Liver (tissue), 9 donors: ENCODE measurements around the gene TMEM116. TPM values are rescaled to one million over a fixed set of nuclear protein-coding genes. Genes with fewer than 3 reads are reported as not detected.

Experiments used
- DNase-seq: peaks from one replicate; pipeline ENCODE4 v3.0.0-alpha.2; 2017; ENCODE audit warnings: low spot score
- H3K27ac ChIP-seq, 2 donors: one replicate each; pipeline ENCODE4 v1.7.0; 2013; ENCODE audit warnings: inconsistent platforms in 2 of 2, low read length in 2 of 2, control low read depth in 1 of 2, low read depth in 1 of 2, mild to moderate bottlenecking in 1 of 2
- H3K27me3 ChIP-seq, 4 donors: one replicate each; pipeline versions ENCODE4 v1.6.1 to v1.7.0; 2013; ENCODE audit warnings: low read length in 3 of 4, inconsistent platforms in 1 of 4, mild to moderate bottlenecking in 1 of 4, moderate library complexity in 1 of 4; ENCODE audit not compliant: control insufficient read depth in 4 of 4, insufficient read depth in 4 of 4
- H3K36me3 ChIP-seq, 4 donors: one replicate each; pipeline versions ENCODE4 v1.6.1 to v1.7.0; 2013; ENCODE audit warnings: low read length in 3 of 4, mild to moderate bottlenecking in 3 of 4, low read depth in 1 of 4, moderate library complexity in 1 of 4; ENCODE audit not compliant: control insufficient read depth in 4 of 4, insufficient read depth in 3 of 4
- H3K4me1 ChIP-seq, 4 donors: one replicate each; pipeline versions ENCODE4 v1.6.1 to v1.7.0; 2013; ENCODE audit warnings: low read length in 3 of 4, mild to moderate bottlenecking in 3 of 4, moderate library complexity in 1 of 4; ENCODE audit not compliant: control insufficient read depth in 4 of 4, insufficient read depth in 4 of 4
- H3K4me3 ChIP-seq, 3 donors: one replicate each; pipeline versions ENCODE4 v1.6.1 to v1.7.0; 2013; ENCODE audit warnings: low read length in 3 of 3, control low read depth in 1 of 3, low read depth in 1 of 3, mild to moderate bottlenecking in 1 of 3
- H3K9ac ChIP-seq, 2 donors: one replicate each; pipeline ENCODE4 v1.7.0; 2013; ENCODE audit warnings: low read length in 2 of 2, mild to moderate bottlenecking in 2 of 2, moderate library complexity in 2 of 2, control low read depth in 1 of 2, low read depth in 1 of 2
- H3K9me3 ChIP-seq, 4 donors: one replicate each; pipeline versions ENCODE4 v1.6.1 to v1.7.0; 2013; ENCODE audit warnings: low read length in 3 of 4; ENCODE audit not compliant: control insufficient read depth in 4 of 4
- ATF3 ChIP-seq: IDR thresholded peaks from 2 replicates; pipeline ENCODE4 v1.6.1; 2016; ENCODE audit warnings: antibody characterized with exemption
- EGR1 ChIP-seq, 2 donors: IDR thresholded peaks; 2 replicates each; pipeline ENCODE4 v1.6.1; 2016 to 2018; ENCODE audit warnings: antibody characterized with exemption in 2 of 2, low read depth in 2 of 2
- FOXA1 ChIP-seq: IDR thresholded peaks from 2 replicates; pipeline ENCODE4 v1.6.1; 2016; ENCODE audit warnings: antibody characterized with exemption
- FOXA2 ChIP-seq: IDR thresholded peaks from 2 replicates; pipeline ENCODE4 v1.6.1; 2016; ENCODE audit warnings: antibody characterized with exemption
- GABPA ChIP-seq, 2 donors: IDR thresholded peaks in 1 of 2; conservative IDR thresholded peaks in 1 of 2; 2 replicates each; pipeline ENCODE4 v1.6.1; 2016; ENCODE audit warnings: antibody characterized with exemption in 2 of 2, mild to moderate bottlenecking in 1 of 2, moderate library complexity in 1 of 2
- HNF4A ChIP-seq, 2 donors: conservative IDR thresholded peaks; 2 replicates each; pipeline ENCODE4 v1.6.1; 2016; ENCODE audit warnings: antibody characterized with exemption in 2 of 2, mild to moderate bottlenecking in 2 of 2
- HNF4G ChIP-seq: IDR thresholded peaks from 2 replicates; pipeline ENCODE4 v1.6.1; 2016; ENCODE audit warnings: antibody characterized with exemption
- JUND ChIP-seq, 2 donors: IDR thresholded peaks; 2 replicates each; pipeline ENCODE4 v1.6.1; 2016; ENCODE audit warnings: antibody characterized with exemption in 2 of 2
- MAX ChIP-seq: IDR thresholded peaks from 2 replicates; pipeline ENCODE4 v1.6.1; 2016; ENCODE audit warnings: antibody characterized with exemption
- NR2F2 ChIP-seq: IDR thresholded peaks from 2 replicates; pipeline ENCODE4 v1.6.1; 2016; ENCODE audit warnings: antibody characterized with exemption
- RAD21 ChIP-seq, 2 donors: IDR thresholded peaks; 2 replicates each; pipeline ENCODE4 v1.6.1; 2016; ENCODE audit warnings: antibody characterized with exemption in 2 of 2, mild to moderate bottlenecking in 2 of 2
- REST ChIP-seq: IDR thresholded peaks from 2 replicates; pipeline ENCODE4 v1.6.1; 2016; ENCODE audit warnings: antibody characterized with exemption, mild to moderate bottlenecking
- RXRA ChIP-seq, 2 donors: IDR thresholded peaks; 2 replicates each; pipeline ENCODE4 v1.6.1; 2017 to 2018; ENCODE audit warnings: antibody characterized with exemption in 2 of 2, mild to moderate bottlenecking in 1 of 2
- SP1 ChIP-seq: IDR thresholded peaks from 2 replicates; pipeline ENCODE4 v1.6.1; 2018; ENCODE audit warnings: antibody characterized with exemption, mild to moderate bottlenecking
- TAF1 ChIP-seq: conservative IDR thresholded peaks from 2 replicates; pipeline ENCODE4 v1.6.1; 2016; ENCODE audit warnings: antibody characterized with exemption, mild to moderate bottlenecking
- YY1 ChIP-seq: IDR thresholded peaks from 2 replicates; pipeline ENCODE4 v1.6.1; 2016; ENCODE audit warnings: antibody characterized with exemption, mild to moderate bottlenecking
- ZBTB33 ChIP-seq: IDR thresholded peaks from 2 replicates; pipeline ENCODE4 v1.6.1; 2016; ENCODE audit warnings: antibody characterized with exemption
- WGBS: extraction: QIAGEN DNeasy Blood & Tissue Kit; methylation state at CpG from one replicate; pipeline ENCODE4 v1.1.7; 2013; 5-methylcytosine and 5-hydroxymethylcytosine counted together
- polyA plus RNA-seq, 2 donors: library from polyadenylated mRNA; stranded (reverse) in 1 of 2; unstranded in 1 of 2; fragments of 200-250 nt in 1 of 2; fragments of >200 nt in 1 of 2; fragmentation: Nextera tagmentation in 1 of 2; extraction: Ambion mirVana in 1 of 2; gene quantifications; one replicate each; pipeline versions ENCODE4 v1.2.1 to v1.2.3, GENCODE V29; 2013 to 2015
- total RNA-seq, 2 donors: library from RNA; depleted of rRNA; stranded (reverse); fragments of >200 nt; gene quantifications; one replicate each; pipeline ENCODE4 v1.2.3, GENCODE V29; 2014
- TF ChIP-seq, protein P1 (sequence below): fragments of 150-350 bp; IDR thresholded peaks from 2 replicates; pipeline ENCODE4 v1.5.1; 2017; ENCODE audit warnings: improper control_type of control experiment, low read depth, low read length; ENCODE audit not compliant: missing input control
- donor health status: healthy.
- donor health status: healthy.
- donor health status: healthy.
- donor health status: healthy.
- donor health status: healthy.

The TMEM116 gene
- total RNA-seq (10 to 100 TPM in 1 of 2 donors, 1 to 10 TPM in 1; 6.9 to 11.6 TPM), polyA plus RNA-seq (1 to 10 TPM; 4.9 to 6.2 TPM)

GRCh38 chr12:112012775-112013600, at the start of gene TMEM116, which contains the start of gene ERP29:
Gene TMEM116 (minus strand): TSS chr12:112013165. CDS start chr12:112005270, 7,895 bp downstream.
Gene ERP29 (plus strand): TSS chr12:112013426. CDS start chr12:112013466, 40 bp downstream.
- DNase-seq = peak; percentile 100
- H3K4me1 ChIP-seq = peaks cover 9 to 32% (median 20%) of the 10 kb centered on the region in 4 donors
- H3K27me3 ChIP-seq = no peaks in the 10 kb centered on the region
- H3K4me3 ChIP-seq = peak within 1 kb of the TSS; percentile 67 to 96 (median 94)
- no peak for TF ChIP-seq FOXA1
- TF ChIP-seq SP1 = peak; percentile 67
- peak; percentile 34 for TF ChIP-seq RXRA (IDR thresholded peaks at IDR 0.05)
- TF ChIP-seq REST = no peak
- peak in 1 of 2 donors; percentile 30 for TF ChIP-seq HNF4A (conservative IDR thresholded peaks at IDR 0.05)
- TF ChIP-seq ATF3 = no peak
- TF ChIP-seq, protein P1, sequence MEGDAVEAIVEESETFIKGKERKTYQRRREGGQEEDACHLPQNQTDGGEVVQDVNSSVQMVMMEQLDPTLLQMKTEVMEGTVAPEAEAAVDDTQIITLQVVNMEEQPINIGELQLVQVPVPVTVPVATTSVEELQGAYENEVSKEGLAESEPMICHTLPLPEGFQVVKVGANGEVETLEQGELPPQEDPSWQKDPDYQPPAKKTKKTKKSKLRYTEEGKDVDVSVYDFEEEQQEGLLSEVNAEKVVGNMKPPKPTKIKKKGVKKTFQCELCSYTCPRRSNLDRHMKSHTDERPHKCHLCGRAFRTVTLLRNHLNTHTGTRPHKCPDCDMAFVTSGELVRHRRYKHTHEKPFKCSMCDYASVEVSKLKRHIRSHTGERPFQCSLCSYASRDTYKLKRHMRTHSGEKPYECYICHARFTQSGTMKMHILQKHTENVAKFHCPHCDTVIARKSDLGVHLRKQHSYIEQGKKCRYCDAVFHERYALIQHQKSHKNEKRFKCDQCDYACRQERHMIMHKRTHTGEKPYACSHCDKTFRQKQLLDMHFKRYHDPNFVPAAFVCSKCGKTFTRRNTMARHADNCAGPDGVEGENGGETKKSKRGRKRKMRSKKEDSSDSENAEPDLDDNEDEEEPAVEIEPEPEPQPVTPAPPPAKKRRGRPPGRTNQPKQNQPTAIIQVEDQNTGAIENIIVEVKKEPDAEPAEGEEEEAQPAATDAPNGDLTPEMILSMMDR = peak; percentile 57
- TF ChIP-seq FOXA2 = no peak
- peak; percentile 43 to 61 for TF ChIP-seq RAD21 (IDR thresholded peaks at IDR 0.05)
- no peak for TF ChIP-seq HNF4G
- peak; percentile 43 to 88 for TF ChIP-seq GABPA (IDR thresholded peaks at IDR 0.05 in 1 of 2, conservative IDR thresholded peaks at IDR 0.05 in 1 of 2)
- TF ChIP-seq TAF1 = peak; percentile 37
- no peak for TF ChIP-seq NR2F2
- peak; percentile 63 to 85 for TF ChIP-seq EGR1 (IDR thresholded peaks at IDR 0.05; ENCODE audit: low read depth in 2 of 2)
- TF ChIP-seq YY1 = peak; percentile 89
- no peak for TF ChIP-seq ZBTB33
- TF ChIP-seq JUND (IDR thresholded peaks at IDR 0.05) = no peak
- peak; percentile 64 for TF ChIP-seq MAX
- H3K9ac ChIP-seq = peak within 1 kb of the TSS; percentile 32 to 96
- under 1% methylated on average over 67 of the region's 67 CpGs for WGBS
- peaks cover 0 to 9% (median 2%) of the 10 kb centered on the region in 4 donors for H3K36me3 ChIP-seq
- no peaks in the 10 kb centered on the region for H3K9me3 ChIP-seq
- H3K27ac ChIP-seq = peak within 1 kb of the TSS; percentile 82 to 97
